ENCODE data around the gene RCE1.

- TF ChIP-seq, protein P1, sequence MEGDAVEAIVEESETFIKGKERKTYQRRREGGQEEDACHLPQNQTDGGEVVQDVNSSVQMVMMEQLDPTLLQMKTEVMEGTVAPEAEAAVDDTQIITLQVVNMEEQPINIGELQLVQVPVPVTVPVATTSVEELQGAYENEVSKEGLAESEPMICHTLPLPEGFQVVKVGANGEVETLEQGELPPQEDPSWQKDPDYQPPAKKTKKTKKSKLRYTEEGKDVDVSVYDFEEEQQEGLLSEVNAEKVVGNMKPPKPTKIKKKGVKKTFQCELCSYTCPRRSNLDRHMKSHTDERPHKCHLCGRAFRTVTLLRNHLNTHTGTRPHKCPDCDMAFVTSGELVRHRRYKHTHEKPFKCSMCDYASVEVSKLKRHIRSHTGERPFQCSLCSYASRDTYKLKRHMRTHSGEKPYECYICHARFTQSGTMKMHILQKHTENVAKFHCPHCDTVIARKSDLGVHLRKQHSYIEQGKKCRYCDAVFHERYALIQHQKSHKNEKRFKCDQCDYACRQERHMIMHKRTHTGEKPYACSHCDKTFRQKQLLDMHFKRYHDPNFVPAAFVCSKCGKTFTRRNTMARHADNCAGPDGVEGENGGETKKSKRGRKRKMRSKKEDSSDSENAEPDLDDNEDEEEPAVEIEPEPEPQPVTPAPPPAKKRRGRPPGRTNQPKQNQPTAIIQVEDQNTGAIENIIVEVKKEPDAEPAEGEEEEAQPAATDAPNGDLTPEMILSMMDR (conservative IDR thresholded peaks at IDR 0.05 in 1 of 2, IDR thresholded peaks at IDR 0.05 in 1 of 2; ENCODE audit: low read depth in 1 of 2, low read length in 2 of 2): no peak
- TF ChIP-seq EZH2 (IDR thresholded peaks at IDR 0.05; ENCODE audit: low read length, missing control alignments): no peak
Measured at GRCh38 chr11:66853242-66854229, 10.3 kb downstream of the RCE1 start.

Data from fibroblast of lung (primary cell).